B cell (primary cell): ENCODE results near the gene MAGEB6. TPM values are rescaled to one million over a fixed set of nuclear protein-coding genes. Genes with fewer than 3 reads are reported as not detected.

ENCODE experiments used
- ATAC-seq: fragments of 200-7000 bp; cut with Tn5 transposase; one replicate; pipeline ENCODE4 v1.10.0; 2021; ENCODE audit warnings: low read depth, mild to moderate bottlenecking, moderate number of reproducible peaks, moderate library complexity
- CTCF ChIA-PET: fragments of 350-600 bp; sonication (Branson Sonifier 250); formaldehyde crosslinking; loops from one replicate; lab custom pipeline; 2021; ENCODE audit warnings: antibody characterized with exemption, inconsistent platforms; lab: Charles Lee
- POLR2A ChIA-PET: fragments of 350-600 bp; sonication (Branson Sonifier 250); formaldehyde crosslinking; loops from one replicate; lab custom pipeline; 2021; ENCODE audit warnings: antibody characterized with exemption; lab: Charles Lee
- DNase-seq: peaks from one replicate; pipeline ENCODE4 v3.0.0; 2013
- H2AFZ ChIP-seq: 2 replicates; pipeline ENCODE4 v1.6.1; 2012; ENCODE audit warnings: mild to moderate bottlenecking, low read depth, low read length; ENCODE audit not compliant: insufficient read depth, poor library complexity, severe bottlenecking
- H3K27ac ChIP-seq, 2 donors: 1 replicate in 1 of 2; 2 replicates in 1 of 2; pipeline ENCODE4 v1.5.1; 2012 to 2013; ENCODE audit warnings: low read length in 2 of 2, mild to moderate bottlenecking in 2 of 2, moderate library complexity in 1 of 2
- H3K27me3 ChIP-seq, 4 experiments: fragments of 200-600 bp in 1 of 4; sonication (generic) in 1 of 4; replicated peaks in 1 of 4; 1 replicate in 2 of 4; 2 replicates in 2 of 4; pipeline versions ENCODE4 v1.6.1 to v1.7.0; 2013 to 2016; ENCODE audit warnings: low read length in 3 of 4, mild to moderate bottlenecking in 2 of 4, mixed read lengths in 1 of 4, moderate library complexity in 1 of 4; ENCODE audit not compliant: insufficient read depth in 4 of 4, control insufficient read depth in 3 of 4; ENCODE audit errors: control extremely low read depth in 1 of 4
- H3K36me3 ChIP-seq, 2 experiments: replicated peaks in 1 of 2; 1 replicate in 1 of 2; 2 replicates in 1 of 2; pipeline versions ENCODE4 v1.6.1 to v1.7.1; 2013; ENCODE audit warnings: low read length in 1 of 2; ENCODE audit not compliant: insufficient read depth in 2 of 2, control insufficient read depth in 1 of 2; ENCODE audit errors: control extremely low read depth in 1 of 2, extremely low read depth in 1 of 2
- H3K4me1 ChIP-seq, 2 donors: fragments of 200-600 bp in 1 of 2; sonication (generic) in 1 of 2; 1 replicate in 1 of 2; 2 replicates in 1 of 2; pipeline versions ENCODE4 v1.5.1 to v1.6.1; 2013 to 2017; ENCODE audit warnings: low read length in 2 of 2; ENCODE audit not compliant: control insufficient read depth in 2 of 2, insufficient read depth in 2 of 2
- H3K4me2 ChIP-seq: replicated peaks from 2 replicates; pipeline ENCODE3; 2012; ENCODE audit warnings: mild to moderate bottlenecking, low read depth, low read length; ENCODE audit not compliant: poor library complexity, severe bottlenecking
- H3K4me3 ChIP-seq, 5 experiments: fragments of 200-600 bp in 1 of 5; sonication (generic) in 1 of 5; 1 replicate in 3 of 5; 2 replicates in 2 of 5; pipeline versions ENCODE4 v1.5.1 to v1.7.0; 2011 to 2016; ENCODE audit warnings: low read length in 4 of 5, mild to moderate bottlenecking in 4 of 5, low read depth in 2 of 5, control low read depth in 1 of 5, moderate library complexity in 1 of 5; ENCODE audit not compliant: insufficient read depth in 1 of 5; ENCODE audit errors: control extremely low read depth in 1 of 5, extremely low read depth in 1 of 5
- H3K79me2 ChIP-seq: fragments of 200-600 bp; sonication (generic); one replicate; pipeline ENCODE4 v1.6.0; 2016; ENCODE audit warnings: low read length; ENCODE audit not compliant: control insufficient read depth, insufficient read depth
- H3K9ac ChIP-seq: fragments of 200-600 bp; sonication (generic); 2 replicates; pipeline ENCODE4 v1.6.1; 2017; ENCODE audit warnings: mild to moderate bottlenecking, low read length, moderate library complexity
- H3K9me3 ChIP-seq, 3 donors: one replicate each; pipeline versions ENCODE4 v1.6.1 to v1.7.1; 2013; ENCODE audit warnings: low read length in 2 of 3; ENCODE audit not compliant: control insufficient read depth in 2 of 3, insufficient read depth in 1 of 3; ENCODE audit errors: control extremely low read depth in 1 of 3
- H4K20me1 ChIP-seq: 2 replicates; pipeline ENCODE4 v1.6.0; 2012; ENCODE audit warnings: mild to moderate bottlenecking, low read length; ENCODE audit not compliant: insufficient read depth, control insufficient read depth, poor library complexity, severe bottlenecking
- H3K27ac Mint-ChIP-seq: one replicate; pipeline ENCODE4 v1.8.0; 2021; ENCODE audit warnings: mixed read lengths
- H3K27me3 Mint-ChIP-seq: one replicate; pipeline ENCODE4 v1.8.0; 2021; ENCODE audit warnings: mixed read lengths
- H3K4me1 Mint-ChIP-seq: one replicate; pipeline ENCODE4 v1.8.0; 2021; ENCODE audit warnings: mixed read lengths
- H3K4me3 Mint-ChIP-seq: one replicate; pipeline ENCODE4 v1.8.0; 2021; ENCODE audit warnings: mixed read lengths
- H3K9me3 Mint-ChIP-seq: one replicate; pipeline ENCODE4 v1.8.0; 2022; ENCODE audit warnings: mixed read lengths; ENCODE audit not compliant: insufficient read depth
- EZH2 ChIP-seq: IDR thresholded peaks from 2 replicates; pipeline ENCODE4 v1.6.1; 2012; ENCODE audit warnings: borderline replicate concordance, low read depth, mild to moderate bottlenecking, moderate library complexity, low read length; ENCODE audit not compliant: insufficient read depth, poor library complexity, severe bottlenecking
- WGBS: methylation state at CpG from one replicate; pipeline ENCODE4 v1.1.5; 2013; ENCODE audit warnings: missing lambda C conversion rate; ENCODE audit not compliant: insufficient coverage; 5-methylcytosine and 5-hydroxymethylcytosine counted together
- intact Hi-C: fragments of 100-400 bp; cut with micrococcal nuclease; formaldehyde crosslinking; loops from one replicate; pipeline ENCODE4 v1.10.0; 2022
- polyA minus RNA-seq: library from RNA; depleted of rRNA, polyadenylated mRNA; stranded (reverse); fragments of >200 nt; gene quantifications from 2 replicates; pipeline ENCODE4 v1.2.3, GENCODE V29; 2012
- polyA plus RNA-seq: library from polyadenylated mRNA; depleted of rRNA; stranded (reverse); fragments of >200 nt; gene quantifications from 2 replicates; pipeline ENCODE4 v1.2.3, GENCODE V29; 2012
- total RNA-seq, 2 donors: library from RNA; stranded (reverse); fragments of 120-200 nt in 1 of 2; gene quantifications; 1 replicate in 1 of 2; 2 replicates in 1 of 2; pipeline versions ENCODE4 v1.2.3 to v1.2.4, GENCODE V29; 2013 to 2022
- TF ChIP-seq, protein P1 (sequence below): fragments of 200-600 bp; IDR thresholded peaks from one replicate; pipeline ENCODE4 v1.8.0; 2022; ENCODE audit warnings: antibody characterized with exemption, mild to moderate bottlenecking

The MAGEB6 gene, protein sequence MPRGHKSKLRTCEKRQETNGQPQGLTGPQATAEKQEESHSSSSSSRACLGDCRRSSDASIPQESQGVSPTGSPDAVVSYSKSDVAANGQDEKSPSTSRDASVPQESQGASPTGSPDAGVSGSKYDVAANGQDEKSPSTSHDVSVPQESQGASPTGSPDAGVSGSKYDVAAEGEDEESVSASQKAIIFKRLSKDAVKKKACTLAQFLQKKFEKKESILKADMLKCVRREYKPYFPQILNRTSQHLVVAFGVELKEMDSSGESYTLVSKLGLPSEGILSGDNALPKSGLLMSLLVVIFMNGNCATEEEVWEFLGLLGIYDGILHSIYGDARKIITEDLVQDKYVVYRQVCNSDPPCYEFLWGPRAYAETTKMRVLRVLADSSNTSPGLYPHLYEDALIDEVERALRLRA
- total RNA-seq (not detected in 2 replicates), polyA plus RNA-seq (not detected in 2 replicates), polyA minus RNA-seq (not detected in 2 replicates)
- total RNA-seq (2013), result not detected

DNA sequence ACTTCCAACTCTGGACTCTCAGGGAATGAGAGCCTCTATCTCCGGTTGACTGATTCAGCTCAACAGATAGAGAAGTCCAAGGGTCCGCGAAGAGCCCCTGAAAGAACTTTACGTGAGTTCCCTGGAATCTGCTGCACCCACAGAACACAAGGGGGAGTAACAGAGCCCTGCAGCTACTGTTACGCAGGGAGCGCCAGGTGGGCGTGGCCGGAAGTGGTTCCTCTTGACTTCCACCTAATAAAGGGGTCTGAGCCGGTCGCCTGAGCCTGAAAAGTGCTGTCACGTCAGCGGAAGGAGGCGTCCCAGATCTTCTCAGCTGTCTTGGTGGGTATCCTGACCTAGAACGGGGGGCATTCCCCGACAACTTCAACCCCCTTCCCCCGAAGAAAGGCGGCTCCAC lies at the start of gene MAGEB6:
Gene MAGEB6 (plus strand): TSS at position 237 of the 400 bp plus-strand sequence. CDS start 1,407 bp downstream, outside the sequence.
- H3K27ac Mint-ChIP-seq, result no peak within 1 kb of the TSS
- CTCF ChIA-PET, result no interaction called here
- Histone ChIP-seq H3K9me3 (peaks cover 0 to 4% (median 0%) of the 10 kb centered on the region in 3 donors), H2AFZ (no peak within 1 kb of the TSS), H3K27me3 (no peaks in the 10 kb centered on the region), H3K4me3 (no peak within 1 kb of the TSS), H3K4me2 (no peak within 1 kb of the TSS), H4K20me1 (no peaks in the 10 kb centered on the region), H3K27ac (no peak within 1 kb of the TSS), H3K36me3 (no peaks in the 10 kb centered on the region), H3K4me1 (no peaks in the 10 kb centered on the region), H3K79me2 (no peaks in the 10 kb centered on the region), H3K9ac (no peak within 1 kb of the TSS)
- TF ChIP-seq, protein P1, sequence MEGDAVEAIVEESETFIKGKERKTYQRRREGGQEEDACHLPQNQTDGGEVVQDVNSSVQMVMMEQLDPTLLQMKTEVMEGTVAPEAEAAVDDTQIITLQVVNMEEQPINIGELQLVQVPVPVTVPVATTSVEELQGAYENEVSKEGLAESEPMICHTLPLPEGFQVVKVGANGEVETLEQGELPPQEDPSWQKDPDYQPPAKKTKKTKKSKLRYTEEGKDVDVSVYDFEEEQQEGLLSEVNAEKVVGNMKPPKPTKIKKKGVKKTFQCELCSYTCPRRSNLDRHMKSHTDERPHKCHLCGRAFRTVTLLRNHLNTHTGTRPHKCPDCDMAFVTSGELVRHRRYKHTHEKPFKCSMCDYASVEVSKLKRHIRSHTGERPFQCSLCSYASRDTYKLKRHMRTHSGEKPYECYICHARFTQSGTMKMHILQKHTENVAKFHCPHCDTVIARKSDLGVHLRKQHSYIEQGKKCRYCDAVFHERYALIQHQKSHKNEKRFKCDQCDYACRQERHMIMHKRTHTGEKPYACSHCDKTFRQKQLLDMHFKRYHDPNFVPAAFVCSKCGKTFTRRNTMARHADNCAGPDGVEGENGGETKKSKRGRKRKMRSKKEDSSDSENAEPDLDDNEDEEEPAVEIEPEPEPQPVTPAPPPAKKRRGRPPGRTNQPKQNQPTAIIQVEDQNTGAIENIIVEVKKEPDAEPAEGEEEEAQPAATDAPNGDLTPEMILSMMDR, result no peak
- TF ChIP-seq EZH2, result no peak
- intact Hi-C loops, result no loop called here
- POLR2A ChIA-PET, result no interaction called here
- DNase-seq (no peak), ATAC-seq (no peak)
- H3K4me3 Mint-ChIP-seq, result no peak within 1 kb of the TSS
- 86% methylated on average over 13 of the region's 17 CpGs for WGBS
- no peaks in the 10 kb centered on the region for H3K27me3 Mint-ChIP-seq
- no peaks in the 10 kb centered on the region for H3K4me1 Mint-ChIP-seq
- no peaks in the 10 kb centered on the region for H3K9me3 Mint-ChIP-seq

DNA sequence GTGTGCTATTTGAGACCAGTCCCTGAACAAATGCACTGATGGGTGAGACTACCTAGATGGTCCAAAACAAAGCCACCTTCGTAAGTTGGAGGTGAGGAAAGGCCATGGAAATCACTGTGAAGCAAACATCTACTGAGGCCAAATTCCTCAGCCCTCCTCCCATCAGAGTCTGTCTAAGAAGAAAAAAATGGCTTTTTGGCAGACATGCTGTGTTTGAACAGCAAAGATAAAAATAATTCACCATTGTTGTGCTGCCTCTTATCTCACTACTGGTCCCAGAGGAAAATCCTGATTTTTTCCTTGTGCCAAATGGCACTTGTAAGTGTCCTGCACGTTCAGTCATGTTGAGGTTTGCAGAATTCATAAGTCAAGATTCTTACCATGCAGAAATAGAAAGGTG lies 46.2 kb upstream of the MAGEB6 start:
- H3K9me3 ChIP-seq, result no peaks in the 10 kb centered on the region
- no peak overlapping the region for H2AFZ ChIP-seq
- no peak for TF ChIP-seq EZH2
- TF ChIP-seq, protein P1, result no peak
- H3K4me2 ChIP-seq, result no peak overlapping the region
- Mint-ChIP-seq H3K27ac (no peak overlapping the region), H3K27me3 (no peaks in the 10 kb centered on the region), H3K4me3 (no peak overlapping the region), H3K4me1 (no peaks in the 10 kb centered on the region), H3K9me3 (no peaks in the 10 kb centered on the region)
- no peak overlapping the region for H3K9ac ChIP-seq
- WGBS, result no CpG with 5 or more reads among the region's 2 CpGs
- H3K4me1 ChIP-seq, result no peaks in the 10 kb centered on the region
- H3K79me2 ChIP-seq, result no peaks in the 10 kb centered on the region
- intact Hi-C loops, result no loop called here
- no peaks in the 10 kb centered on the region for H4K20me1 ChIP-seq
- ChIA-PET CTCF (no interaction called here), POLR2A (no interaction called here)
- H3K27me3 ChIP-seq, result no peaks in the 10 kb centered on the region
- H3K27ac ChIP-seq, result no peak overlapping the region
- ATAC-seq (no peak), DNase-seq (no peak)
- no peak overlapping the region for H3K4me3 ChIP-seq
- H3K36me3 ChIP-seq, result no peaks in the 10 kb centered on the region
